Panc1 (cell line): ENCODE results near the gene SESN1. TPM values are rescaled to one million over a fixed set of nuclear protein-coding genes. Genes with fewer than 3 reads are reported as not detected.

Experiments
- ATAC-seq: fragments of 200-7000 bp; cut with Tn5 transposase; 2 replicates; pipeline ENCODE4 v1.9.1; 2020; ENCODE audit warnings: mild to moderate bottlenecking, moderate library complexity
- BruUV-seq: library from RNA; stranded (reverse); fragments of 400-500 nt; replicated peaks from 2 replicates; lab custom pipeline; 2021; lab: Mats Ljungman, UMichigan
- CTCF ChIA-PET: fragments of 300-600 bp; sonication (Branson Sonifier 250); formaldehyde crosslinking; loops from one replicate; lab custom pipeline; 2022; ENCODE audit warnings: antibody characterized with exemption; lab: Charles Lee
- POLR2A ChIA-PET: fragments of 300-600 bp; sonication (Branson Sonifier 250); formaldehyde crosslinking; loops from one replicate; lab custom pipeline; 2022; ENCODE audit warnings: antibody characterized with exemption; lab: Charles Lee
- DNase-seq: peaks from one replicate; pipeline ENCODE4 v3.0.0-alpha.2; 2010; ENCODE audit warnings: low read depth, low spot score
- H3K27ac ChIP-seq: 2 replicates; pipeline ENCODE4 v1.5.1; 2011; ENCODE audit warnings: mild to moderate bottlenecking, low read length, inconsistent platforms
- H3K27me3 ChIP-seq: fragments of 200-500 bp; sonication (Bioruptor generic); 2 replicates; pipeline ENCODE4 v1.6.0; 2014; ENCODE audit warnings: low read length, inconsistent platforms; ENCODE audit not compliant: control insufficient read depth, insufficient read depth
- H3K36me3 ChIP-seq: fragments of 200-500 bp; sonication (Bioruptor generic); 2 replicates; pipeline ENCODE4 v1.5.1; 2014; ENCODE audit warnings: inconsistent platforms, mild to moderate bottlenecking, low read length, moderate library complexity; ENCODE audit not compliant: control insufficient read depth, insufficient read depth
- H3K4me1 ChIP-seq: 2 replicates; pipeline ENCODE4 v1.5.1; 2011; ENCODE audit warnings: inconsistent platforms, mild to moderate bottlenecking, low read length, moderate library complexity; ENCODE audit not compliant: control insufficient read depth, insufficient read depth
- H3K4me3 ChIP-seq, 2 experiments: 2 replicates each; pipeline ENCODE4 v1.5.1; 2011 to 2012; ENCODE audit warnings: low read depth in 2 of 2, low read length in 2 of 2, mild to moderate bottlenecking in 2 of 2, inconsistent platforms in 1 of 2, moderate library complexity in 1 of 2
- H3K9me3 ChIP-seq: fragments of 200-500 bp; sonication (Bioruptor generic); 2 replicates; pipeline ENCODE4 v1.5.1; 2014; ENCODE audit warnings: low read depth, mild to moderate bottlenecking, inconsistent platforms, low read length, moderate library complexity; ENCODE audit not compliant: control insufficient read depth, insufficient read depth
- CTCF ChIP-seq: fragments of 450-650 bp; IDR thresholded peaks from 2 replicates; pipeline ENCODE4 v1.5.1; 2017; ENCODE audit warnings: mild to moderate bottlenecking
- POLR2AphosphoS5 ChIP-seq: IDR thresholded peaks from 2 replicates; pipeline ENCODE4 v1.6.1; 2012; ENCODE audit warnings: mild to moderate bottlenecking, low read depth, low read length, moderate library complexity
- SIN3A ChIP-seq: IDR thresholded peaks from 2 replicates; pipeline ENCODE4 v1.6.1; 2012; ENCODE audit warnings: low read depth, mild to moderate bottlenecking, low read length, moderate library complexity, borderline replicate concordance; ENCODE audit not compliant: insufficient read depth
- TCF7L2 ChIP-seq: IDR thresholded peaks from 2 replicates; pipeline ENCODE4 v1.6.1; 2011; ENCODE audit warnings: mild to moderate bottlenecking, low read depth, low read length, inconsistent platforms
- in situ Hi-C: cut with HindIII; loops from 2 replicates; pipeline ENCODE4 v1.10.0; 2016; ENCODE audit warnings: low sequenced_read_pairs, low pct_unique_long_range_greater_than_20kb
- intact Hi-C: fragments of 100-400 bp; cut with micrococcal nuclease; formaldehyde crosslinking; loops from one replicate; pipeline ENCODE4 v1.10.0; 2022; ENCODE audit not compliant: unreplicated experiment
- total RNA-seq: library from RNA; stranded (reverse); gene quantifications from one replicate; pipeline ENCODE4 v1.2.1, GENCODE V29; 2021; ENCODE audit not compliant: unreplicated experiment
- TF ChIP-seq, protein P1 (sequence below), 2 experiments: IDR thresholded peaks; 2 replicates each; pipeline ENCODE4 v1.6.1; 2011 to 2012; ENCODE audit warnings: low read depth in 2 of 2, control low read depth in 1 of 2, low read length in 1 of 2, mild to moderate bottlenecking in 1 of 2, moderate library complexity in 1 of 2; ENCODE audit not compliant: insufficient read depth in 1 of 2

The SESN1 gene
- total RNA-seq, 1 experiment from 2014 or later, result 11.3 TPM

DNA sequence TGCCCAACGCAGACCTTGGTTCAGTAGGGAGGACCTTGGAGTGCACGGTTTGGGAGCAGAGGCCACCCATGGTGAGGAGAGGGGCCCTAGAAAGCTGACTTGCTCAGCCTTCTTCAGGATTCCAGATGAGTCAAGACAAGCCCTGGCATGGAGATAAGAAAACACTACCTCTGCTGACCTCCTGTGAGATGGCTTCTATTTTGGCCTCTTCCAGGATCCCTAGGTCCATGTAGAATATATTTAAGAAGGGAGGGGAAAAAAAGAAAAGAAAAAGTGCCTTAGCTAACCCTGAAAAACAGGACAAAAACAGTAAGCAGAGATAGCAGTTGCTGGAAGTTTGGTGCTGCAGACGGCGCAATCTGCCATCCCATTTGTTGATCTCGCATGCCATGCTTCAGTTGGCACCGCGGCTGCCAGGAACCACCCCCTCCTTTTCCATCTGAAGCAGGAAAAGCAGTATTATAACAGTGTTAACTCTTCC is 146.4 kb downstream of the SESN1 start:
- intact Hi-C loops, result no loop called here
- DNase-seq (no peak), ATAC-seq (no peak)
- CTCF ChIA-PET, result interaction anchor here (0.6 kb wide), 1 partner anchor 716 kb away, joined by 3 read pairs; no protein-coding TSS in a partner anchor
- TF ChIP-seq POLR2AphosphoS5 (no peak), CTCF (no peak), SIN3A (no peak), TCF7L2 (no peak)
- TF ChIP-seq, protein P1, sequence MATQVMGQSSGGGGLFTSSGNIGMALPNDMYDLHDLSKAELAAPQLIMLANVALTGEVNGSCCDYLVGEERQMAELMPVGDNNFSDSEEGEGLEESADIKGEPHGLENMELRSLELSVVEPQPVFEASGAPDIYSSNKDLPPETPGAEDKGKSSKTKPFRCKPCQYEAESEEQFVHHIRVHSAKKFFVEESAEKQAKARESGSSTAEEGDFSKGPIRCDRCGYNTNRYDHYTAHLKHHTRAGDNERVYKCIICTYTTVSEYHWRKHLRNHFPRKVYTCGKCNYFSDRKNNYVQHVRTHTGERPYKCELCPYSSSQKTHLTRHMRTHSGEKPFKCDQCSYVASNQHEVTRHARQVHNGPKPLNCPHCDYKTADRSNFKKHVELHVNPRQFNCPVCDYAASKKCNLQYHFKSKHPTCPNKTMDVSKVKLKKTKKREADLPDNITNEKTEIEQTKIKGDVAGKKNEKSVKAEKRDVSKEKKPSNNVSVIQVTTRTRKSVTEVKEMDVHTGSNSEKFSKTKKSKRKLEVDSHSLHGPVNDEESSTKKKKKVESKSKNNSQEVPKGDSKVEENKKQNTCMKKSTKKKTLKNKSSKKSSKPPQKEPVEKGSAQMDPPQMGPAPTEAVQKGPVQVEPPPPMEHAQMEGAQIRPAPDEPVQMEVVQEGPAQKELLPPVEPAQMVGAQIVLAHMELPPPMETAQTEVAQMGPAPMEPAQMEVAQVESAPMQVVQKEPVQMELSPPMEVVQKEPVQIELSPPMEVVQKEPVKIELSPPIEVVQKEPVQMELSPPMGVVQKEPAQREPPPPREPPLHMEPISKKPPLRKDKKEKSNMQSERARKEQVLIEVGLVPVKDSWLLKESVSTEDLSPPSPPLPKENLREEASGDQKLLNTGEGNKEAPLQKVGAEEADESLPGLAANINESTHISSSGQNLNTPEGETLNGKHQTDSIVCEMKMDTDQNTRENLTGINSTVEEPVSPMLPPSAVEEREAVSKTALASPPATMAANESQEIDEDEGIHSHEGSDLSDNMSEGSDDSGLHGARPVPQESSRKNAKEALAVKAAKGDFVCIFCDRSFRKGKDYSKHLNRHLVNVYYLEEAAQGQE (IDR thresholded peaks at IDR 0.05; ENCODE audit: insufficient read depth in 1 of 2, low read depth in 2 of 2, low read length in 1 of 2), result no peak
- Histone ChIP-seq H3K9me3 (no peaks in the 10 kb centered on the region), H3K4me3 (no peak overlapping the region), H3K27ac (no peak overlapping the region), H3K36me3 (no peaks in the 10 kb centered on the region), H3K4me1 (no peaks in the 10 kb centered on the region), H3K27me3 (peaks cover 8% of the 10 kb centered on the region; the same call in 1 of the 2 replicates)
- POLR2A ChIA-PET, result no interaction called here
- in situ Hi-C loops, result no loop called here
- BruUV-seq, result no TSS peak

GRCh38 chr6:108947114-108947854 is 147.4 kb downstream of the SESN1 start:
- in situ Hi-C loops, result no loop called here
- DNase-seq, result no peak
- Histone ChIP-seq H3K4me3 (no peak overlapping the region), H3K27me3 (peaks cover 8% of the 10 kb centered on the region; the same call in 1 of the 2 replicates), H3K27ac (no peak overlapping the region), H3K36me3 (no peaks in the 10 kb centered on the region), H3K4me1 (no peaks in the 10 kb centered on the region), H3K9me3 (no peaks in the 10 kb centered on the region)
- ChIA-PET POLR2A (no interaction called here), CTCF (interaction anchor here (0.6 to 0.7 kb wide), 2 partner anchors 415 to 715 kb away, joined by 3 to 6 read pairs; no protein-coding TSS in a partner anchor)
- BruUV-seq, result no TSS peak
- TF ChIP-seq TCF7L2, result no peak
- no peak for TF ChIP-seq CTCF
- TF ChIP-seq, protein P1 (IDR thresholded peaks at IDR 0.05; ENCODE audit: insufficient read depth in 1 of 2, low read depth in 2 of 2, low read length in 1 of 2), result no peak
- TF ChIP-seq POLR2AphosphoS5, result no peak
- TF ChIP-seq SIN3A, result no peak
- intact Hi-C loops, result no loop called here
- ATAC-seq, result no peak
